HG03135 (cell line): Measurements from ENCODE around the gene FOXD3.

Experiments used
- ATAC-seq: cut with Tn5 transposase; IDR thresholded peaks from one replicate; pipeline ENCODE4 v1.9.1; 2021; ENCODE audit warnings: mild to moderate bottlenecking, moderate library complexity; ENCODE audit not compliant: unreplicated experiment

FOXD3 gene

GRCh38 chr1:63322114-63322943 is at the start of gene FOXD3:
TSS of gene FOXD3 (plus strand) at chr1:63322567. CDS start at chr1:63323059, 492 bp downstream.
- no peak for ATAC-seq

- no peak for ATAC-seq
Measured at GRCh38 chr1:63272811-63273210, 49.6 kb upstream of the FOXD3 start.

GRCh38 chr1:63274371-63274770 is 48.0 kb upstream of the FOXD3 start:
- ATAC-seq = no peak

GRCh38 chr1:63274979-63275378 is 47.4 kb upstream of the FOXD3 start:
- ATAC-seq = no peak

- ATAC-seq = no peak
Measured at GRCh38 chr1:63276624-63277023, 45.7 kb upstream of the FOXD3 start.

GRCh38 chr1:63277195-63278192 is 44.9 kb upstream of the FOXD3 start:
- no peak for ATAC-seq

- no peak for ATAC-seq
Measured at GRCh38 chr1:63281753-63282152, 40.6 kb upstream of the FOXD3 start.

GRCh38 chr1:63289135-63289534 is 33.2 kb upstream of the FOXD3 start:
- no peak for ATAC-seq

- ATAC-seq = no peak
Measured at GRCh38 chr1:63294803-63295594, 27.4 kb upstream of the FOXD3 start.

GRCh38 chr1:63304410-63304809 is 18.0 kb upstream of the FOXD3 start:
- ATAC-seq = no peak

GRCh38 chr1:63305043-63305442 is 17.3 kb upstream of the FOXD3 start:
- no peak for ATAC-seq

- no peak for ATAC-seq
Measured at GRCh38 chr1:63307196-63307794, 15.1 kb upstream of the FOXD3 start.

- no peak for ATAC-seq
Measured at GRCh38 chr1:63316598-63316983, 5.8 kb upstream of the FOXD3 start.

- peak; percentile 75 for ATAC-seq
Measured at GRCh38 chr1:63316984-63317816, 5.2 kb upstream of the FOXD3 start.

GRCh38 chr1:63317817-63318152 is 4.6 kb upstream of the FOXD3 start:
- ATAC-seq = no peak

GRCh38 chr1:63318201-63318979 is 4.0 kb upstream of the FOXD3 start:
- no peak for ATAC-seq

- no peak for ATAC-seq
Measured at GRCh38 chr1:63319046-63320021, 3.0 kb upstream of the FOXD3 start.
